ENCODE measurements around the gene TNC. TPM values are rescaled to one million over a fixed set of nuclear protein-coding genes. Genes with fewer than 3 reads are reported as not detected.

Gene TNC
- total and polyA plus RNA-seq, 10 of the 15 experiments (the other 5 are each of a cell fraction or from before 2014, with no cell fraction given): 0.05 to 4.2 (median 0.14) TPM

DNA sequence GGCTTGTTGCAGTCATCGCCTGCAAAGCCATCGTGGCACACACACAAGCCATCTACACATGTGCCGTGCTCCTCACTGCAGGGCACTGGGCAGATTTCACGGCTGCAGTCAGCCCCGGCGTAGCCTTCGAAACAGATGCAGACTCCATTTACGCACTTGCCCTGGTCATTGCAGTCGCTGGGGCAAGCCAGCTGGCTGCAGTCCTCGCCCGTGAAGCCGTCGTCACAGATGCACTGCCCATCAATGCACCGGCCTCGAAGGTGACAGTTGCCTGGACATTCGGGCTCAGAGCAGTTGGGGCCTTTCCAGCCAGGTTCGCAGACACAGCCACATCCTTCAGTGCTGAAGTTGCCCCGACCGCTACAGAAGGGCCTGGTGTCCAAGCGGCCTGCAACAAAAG lies 31.1 kb downstream of the TNC start:
- WGBS (ENCODE audit: insufficient coverage, insufficient replicate concordance, low lambda C conversion rate, missing lambda C conversion rate): 61% methylated on average over 20 of the region's 20 CpGs
- FAIRE-seq (no peak), DNase-seq (ENCODE audit: low read depth, low spot score) (no peak), ATAC-seq (no peak)
- no peaks in the 10 kb centered on the region for H3K36me3 ChIP-seq (ENCODE audit: control insufficient read depth in 2 of 2, insufficient read depth in 2 of 2, low read length in 1 of 2)
- ChIA-PET CTCF (no interaction called here), POLR2A (no interaction called here), SMC1A (ENCODE audit: uncharacterized antibody, unreplicated experiment) (no interaction called here), RAD21 (ENCODE audit: unreplicated experiment) (no interaction called here)
- no peaks in the 10 kb centered on the region for H3K4me1 ChIP-seq (ENCODE audit: control insufficient read depth, insufficient read depth, low read length)
- H3K9me3 ChIP-seq (replicated peaks; ENCODE audit: control insufficient read depth, insufficient read depth, low read length): no peaks in the 10 kb centered on the region
- no peaks in the 10 kb centered on the region for H3K79me2 ChIP-seq (ENCODE audit: control insufficient read depth, insufficient read depth, low read length)
- H3K9ac ChIP-seq (ENCODE audit: control insufficient read depth, insufficient read depth, low read length): no peak overlapping the region
- no TSS peak for BruUV-seq (replicated peaks)
- in situ Hi-C loops (cut with MboI): no loop called here
- TF ChIP-seq LARP7 (IDR thresholded peaks at IDR 0.05) (no peak), IRF4 (IDR thresholded peaks at IDR 0.05; ENCODE audit: low read depth, low read length) (no peak)
- no peak overlapping the region for H2AFZ ChIP-seq (ENCODE audit: control insufficient read depth, low read depth, low read length)
- no peaks in the 10 kb centered on the region for H4K20me1 ChIP-seq (ENCODE audit: control insufficient read depth, insufficient read depth)
- intact Hi-C loops (cut with micrococcal nuclease; ENCODE audit: unreplicated experiment): no loop called here
- no peak overlapping the region for H3K4me3 ChIP-seq
- H3K4me2 ChIP-seq (ENCODE audit: control insufficient read depth, insufficient read depth): no peak overlapping the region
- peaks cover 0 to 2% of the 10 kb centered on the region in 2 experiments; a peak in 1 of 4 replicates for H3K27me3 ChIP-seq (replicated peaks in 1 of 2; ENCODE audit: control insufficient read depth in 2 of 2, insufficient read depth in 2 of 2, low read length in 1 of 2)
- H3K27ac ChIP-seq (ENCODE audit: control insufficient read depth, insufficient read depth): no peak overlapping the region

- Histone ChIP-seq H3K4me1 (ENCODE audit: control insufficient read depth, insufficient read depth, low read length) (no peaks in the 10 kb centered on the region), H3K9ac (ENCODE audit: control insufficient read depth, insufficient read depth, low read length) (no peak overlapping the region), H3K4me3 (no peak overlapping the region), H3K79me2 (ENCODE audit: control insufficient read depth, insufficient read depth, low read length) (no peaks in the 10 kb centered on the region), H3K27ac (ENCODE audit: control insufficient read depth, insufficient read depth) (no peak overlapping the region), H3K27me3 (replicated peaks in 1 of 2; ENCODE audit: control insufficient read depth in 2 of 2, insufficient read depth in 2 of 2, low read length in 1 of 2) (peaks cover 0 to 2% of the 10 kb centered on the region in 2 experiments; a peak in 1 of 4 replicates), H3K9me3 (replicated peaks; ENCODE audit: control insufficient read depth, insufficient read depth, low read length) (no peaks in the 10 kb centered on the region), H2AFZ (ENCODE audit: control insufficient read depth, low read depth, low read length) (no peak overlapping the region), H3K4me2 (ENCODE audit: control insufficient read depth, insufficient read depth) (no peak overlapping the region), H4K20me1 (ENCODE audit: control insufficient read depth, insufficient read depth) (no peaks in the 10 kb centered on the region), H3K36me3 (ENCODE audit: control insufficient read depth in 2 of 2, insufficient read depth in 2 of 2, low read length in 1 of 2) (no peaks in the 10 kb centered on the region)
- ChIA-PET CTCF (no interaction called here), SMC1A (ENCODE audit: uncharacterized antibody, unreplicated experiment) (no interaction called here), RAD21 (ENCODE audit: unreplicated experiment) (no interaction called here), POLR2A (no interaction called here)
- DNase-seq (ENCODE audit: low read depth, low spot score) (no peak), ATAC-seq (no peak), FAIRE-seq (no peak)
- BruUV-seq (replicated peaks): no TSS peak
- intact Hi-C loops (cut with micrococcal nuclease; ENCODE audit: unreplicated experiment): no loop called here
- WGBS (ENCODE audit: insufficient coverage, insufficient replicate concordance, low lambda C conversion rate, missing lambda C conversion rate): 65% methylated on average over 19 of the region's 19 CpGs
- TF ChIP-seq NFXL1 (IDR thresholded peaks at IDR 0.05; ENCODE audit: borderline replicate concordance) (no peak), CBX5 (IDR thresholded peaks at IDR 0.05; ENCODE audit: low read depth) (no peak), HDAC2 (IDR thresholded peaks at IDR 0.05) (no peak)
- TF ChIP-seq, protein P1, sequence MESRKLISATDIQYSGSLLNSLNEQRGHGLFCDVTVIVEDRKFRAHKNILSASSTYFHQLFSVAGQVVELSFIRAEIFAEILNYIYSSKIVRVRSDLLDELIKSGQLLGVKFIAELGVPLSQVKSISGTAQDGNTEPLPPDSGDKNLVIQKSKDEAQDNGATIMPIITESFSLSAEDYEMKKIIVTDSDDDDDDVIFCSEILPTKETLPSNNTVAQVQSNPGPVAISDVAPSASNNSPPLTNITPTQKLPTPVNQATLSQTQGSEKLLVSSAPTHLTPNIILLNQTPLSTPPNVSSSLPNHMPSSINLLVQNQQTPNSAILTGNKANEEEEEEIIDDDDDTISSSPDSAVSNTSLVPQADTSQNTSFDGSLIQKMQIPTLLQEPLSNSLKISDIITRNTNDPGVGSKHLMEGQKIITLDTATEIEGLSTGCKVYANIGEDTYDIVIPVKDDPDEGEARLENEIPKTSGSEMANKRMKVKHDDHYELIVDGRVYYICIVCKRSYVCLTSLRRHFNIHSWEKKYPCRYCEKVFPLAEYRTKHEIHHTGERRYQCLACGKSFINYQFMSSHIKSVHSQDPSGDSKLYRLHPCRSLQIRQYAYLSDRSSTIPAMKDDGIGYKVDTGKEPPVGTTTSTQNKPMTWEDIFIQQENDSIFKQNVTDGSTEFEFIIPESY (IDR thresholded peaks at IDR 0.05): no peak
- TF ChIP-seq, protein P2, sequence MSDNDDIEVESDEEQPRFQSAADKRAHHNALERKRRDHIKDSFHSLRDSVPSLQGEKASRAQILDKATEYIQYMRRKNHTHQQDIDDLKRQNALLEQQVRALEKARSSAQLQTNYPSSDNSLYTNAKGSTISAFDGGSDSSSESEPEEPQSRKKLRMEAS (IDR thresholded peaks at IDR 0.05; ENCODE audit: low read depth, low read length): no peak
- in situ Hi-C loops (cut with MboI): no loop called here
These were observed 31.5 kb downstream of the TNC start for GRCh38 chr9:115086461-115086860.
